Measurements from ENCODE around the gene CNTN5. TPM values are rescaled to one million over a fixed set of nuclear protein-coding genes. Genes with fewer than 3 reads are reported as not detected.

CNTN5 gene
- total RNA-seq, 4 donors from 2014 or later: 0.16 TPM; not detected in 3

DNA sequence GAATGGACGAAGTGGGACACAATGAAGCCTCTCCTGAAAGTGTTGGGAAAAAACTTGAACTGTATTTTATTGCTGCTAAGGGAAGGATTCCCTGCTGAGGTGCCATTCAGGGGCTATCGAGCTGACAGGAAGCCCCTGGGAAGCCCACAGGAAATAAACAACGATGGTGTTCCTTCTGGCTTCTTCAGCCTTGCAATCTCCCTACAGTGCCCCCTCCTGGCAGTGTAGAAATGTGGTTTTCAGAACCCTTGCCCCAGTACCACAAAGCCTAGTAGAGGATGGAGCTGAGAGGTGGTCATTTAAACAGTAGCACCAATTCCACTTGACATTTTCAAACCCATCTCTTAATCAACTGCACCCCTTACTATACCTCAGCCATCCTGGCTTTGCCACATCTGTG lies 989.6 kb downstream of the CNTN5 start:
- ATAC-seq: no peak
- Histone ChIP-seq H3K36me3 (no peaks in the 10 kb centered on the region), H3K27me3 (no peaks in the 10 kb centered on the region), H3K4me1 (no peaks in the 10 kb centered on the region), H3K9me3 (no peaks in the 10 kb centered on the region), H3K27ac (no peak overlapping the region), H3K4me3 (no peak overlapping the region)
- DNase-seq: no peak
- intact Hi-C loops (cut with DNase I; ENCODE audit: low total_unique reads) (no loop called here), in situ Hi-C loops (cut with MboI; ENCODE audit: low sequenced_read_pairs in 4 of 4) (no loop called here)
- TF ChIP-seq, protein P1, sequence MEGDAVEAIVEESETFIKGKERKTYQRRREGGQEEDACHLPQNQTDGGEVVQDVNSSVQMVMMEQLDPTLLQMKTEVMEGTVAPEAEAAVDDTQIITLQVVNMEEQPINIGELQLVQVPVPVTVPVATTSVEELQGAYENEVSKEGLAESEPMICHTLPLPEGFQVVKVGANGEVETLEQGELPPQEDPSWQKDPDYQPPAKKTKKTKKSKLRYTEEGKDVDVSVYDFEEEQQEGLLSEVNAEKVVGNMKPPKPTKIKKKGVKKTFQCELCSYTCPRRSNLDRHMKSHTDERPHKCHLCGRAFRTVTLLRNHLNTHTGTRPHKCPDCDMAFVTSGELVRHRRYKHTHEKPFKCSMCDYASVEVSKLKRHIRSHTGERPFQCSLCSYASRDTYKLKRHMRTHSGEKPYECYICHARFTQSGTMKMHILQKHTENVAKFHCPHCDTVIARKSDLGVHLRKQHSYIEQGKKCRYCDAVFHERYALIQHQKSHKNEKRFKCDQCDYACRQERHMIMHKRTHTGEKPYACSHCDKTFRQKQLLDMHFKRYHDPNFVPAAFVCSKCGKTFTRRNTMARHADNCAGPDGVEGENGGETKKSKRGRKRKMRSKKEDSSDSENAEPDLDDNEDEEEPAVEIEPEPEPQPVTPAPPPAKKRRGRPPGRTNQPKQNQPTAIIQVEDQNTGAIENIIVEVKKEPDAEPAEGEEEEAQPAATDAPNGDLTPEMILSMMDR (IDR thresholded peaks at IDR 0.05 in 4 of 5, conservative IDR thresholded peaks at IDR 0.05 in 1 of 5): no peak
- TF ChIP-seq POLR2A (IDR thresholded peaks at IDR 0.05): no peak

DNA sequence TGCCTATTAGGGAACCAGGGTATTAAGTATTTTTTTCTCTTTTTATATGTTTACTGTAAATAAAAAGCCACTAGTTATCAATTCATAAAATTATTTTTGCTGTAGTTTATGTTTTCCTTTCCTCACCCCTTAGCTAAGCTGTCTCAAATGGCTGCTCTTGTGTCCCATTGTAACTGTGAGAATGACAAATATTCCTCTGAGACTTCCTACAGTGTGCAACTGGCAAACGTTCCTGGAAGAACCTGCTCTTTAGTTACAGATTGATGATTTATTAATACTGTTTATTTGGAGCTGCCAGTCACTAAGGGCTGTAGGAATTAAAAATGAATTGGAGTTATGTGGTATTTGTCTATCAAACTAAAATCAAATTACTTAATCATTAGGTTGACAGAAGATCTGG lies 990.9 kb downstream of the CNTN5 start:
- no peak overlapping the region for H3K27ac ChIP-seq
- no peak overlapping the region for H3K4me3 ChIP-seq
- intact Hi-C loops (cut with DNase I; ENCODE audit: low total_unique reads): no loop called here
- no peak for DNase-seq
- TF ChIP-seq, protein P1 (IDR thresholded peaks at IDR 0.05 in 4 of 5, conservative IDR thresholded peaks at IDR 0.05 in 1 of 5): no peak
- TF ChIP-seq POLR2A (IDR thresholded peaks at IDR 0.05): no peak
- no peaks in the 10 kb centered on the region for H3K36me3 ChIP-seq
- no peaks in the 10 kb centered on the region for H3K27me3 ChIP-seq
- H3K9me3 ChIP-seq: no peaks in the 10 kb centered on the region
- in situ Hi-C loops (cut with MboI; ENCODE audit: low sequenced_read_pairs in 4 of 4): no loop called here
- H3K4me1 ChIP-seq: no peaks in the 10 kb centered on the region
- ATAC-seq: no peak

DNA sequence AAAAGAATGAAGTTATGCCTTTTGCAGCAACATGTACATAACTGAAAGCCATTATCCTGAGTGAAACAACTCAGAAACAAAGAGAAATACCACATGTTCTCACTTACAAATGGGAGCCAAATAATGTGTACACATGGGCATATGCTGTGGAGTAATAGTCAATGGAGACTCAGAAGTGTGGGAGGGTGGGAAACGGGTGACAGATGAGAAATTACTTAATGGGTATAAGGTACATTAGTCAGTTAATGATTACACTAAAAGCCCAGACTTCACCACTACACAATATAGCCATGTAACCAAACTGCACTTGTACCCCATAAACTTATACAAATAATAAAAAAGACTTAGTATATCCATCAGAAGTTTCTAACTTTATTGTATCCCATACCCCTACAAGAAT lies 992.3 kb downstream of the CNTN5 start:
- intact Hi-C loops (cut with DNase I; ENCODE audit: low total_unique reads): no loop called here

DNA sequence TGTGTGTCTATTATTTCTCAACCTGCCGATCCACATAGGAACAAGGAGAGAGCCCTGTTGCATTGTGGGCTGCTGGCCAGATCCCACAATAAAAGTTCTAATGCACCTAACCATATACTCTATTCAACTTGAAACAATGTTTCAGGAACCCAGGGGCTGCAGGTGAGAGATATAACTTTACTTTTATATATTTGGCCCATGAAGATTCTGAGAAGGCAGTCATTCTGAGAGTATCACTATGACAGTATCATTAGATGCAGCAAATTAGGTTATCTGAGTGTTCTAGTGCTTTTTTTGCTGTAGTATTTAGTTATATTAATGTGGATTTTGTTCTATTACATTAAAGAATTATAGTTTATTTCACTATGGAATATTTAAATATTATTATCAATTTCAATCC lies 1011.2 kb downstream of the CNTN5 start:
- in situ Hi-C loops (cut with MboI; ENCODE audit: low sequenced_read_pairs in 4 of 4) (no loop called here), intact Hi-C loops (cut with DNase I; ENCODE audit: low total_unique reads) (no loop called here)
- Histone ChIP-seq H3K27ac (no peak overlapping the region), H3K36me3 (no peaks in the 10 kb centered on the region), H3K4me3 (no peak overlapping the region), H3K27me3 (no peaks in the 10 kb centered on the region), H3K9me3 (no peaks in the 10 kb centered on the region), H3K4me1 (no peaks in the 10 kb centered on the region)
- TF ChIP-seq POLR2A (IDR thresholded peaks at IDR 0.05): no peak
- TF ChIP-seq, protein P1 (IDR thresholded peaks at IDR 0.05 in 4 of 5, conservative IDR thresholded peaks at IDR 0.05 in 1 of 5): no peak
- DNase-seq: no peak
- no peak for ATAC-seq

More for the DNA sequence above, 992.3 kb downstream of the CNTN5 start:
- Histone ChIP-seq H3K4me1 (no peaks in the 10 kb centered on the region), H3K27ac (no peak overlapping the region), H3K9me3 (no peaks in the 10 kb centered on the region), H3K4me3 (no peak overlapping the region), H3K36me3 (no peaks in the 10 kb centered on the region), H3K27me3 (no peaks in the 10 kb centered on the region)
- in situ Hi-C loops (cut with MboI; ENCODE audit: low sequenced_read_pairs in 4 of 4): no loop called here
- DNase-seq (no peak), ATAC-seq (no peak)
- TF ChIP-seq, protein P1 (IDR thresholded peaks at IDR 0.05 in 4 of 5, conservative IDR thresholded peaks at IDR 0.05 in 1 of 5): no peak
- no peak for TF ChIP-seq POLR2A (IDR thresholded peaks at IDR 0.05)

DNA sequence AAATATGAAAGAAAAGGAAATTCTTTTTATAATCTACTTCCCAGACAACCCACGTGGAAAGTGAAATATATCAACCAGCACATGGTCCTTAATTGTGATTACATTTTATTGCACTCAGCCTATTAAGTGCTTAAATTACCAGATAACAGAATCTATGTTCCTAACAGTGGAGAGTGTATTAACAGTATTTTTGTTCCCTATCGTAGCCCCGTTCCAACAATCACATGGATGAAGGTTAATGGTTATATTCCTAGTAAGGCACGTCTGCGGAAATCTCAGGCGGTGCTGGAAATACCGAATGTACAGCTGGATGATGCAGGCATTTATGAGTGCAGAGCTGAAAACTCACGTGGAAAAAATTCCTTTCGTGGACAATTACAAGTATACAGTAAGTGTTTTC lies 1040.3 kb downstream of the CNTN5 start:
- Histone ChIP-seq H3K4me3 (no peak overlapping the region), H3K27ac (no peak overlapping the region), H3K27me3 (no peaks in the 10 kb centered on the region), H3K4me1 (no peaks in the 10 kb centered on the region), H3K36me3 (no peaks in the 10 kb centered on the region), H3K9me3 (no peaks in the 10 kb centered on the region)
- no peak for DNase-seq
- TF ChIP-seq POLR2A (IDR thresholded peaks at IDR 0.05): no peak
- TF ChIP-seq, protein P1 (IDR thresholded peaks at IDR 0.05 in 4 of 5, conservative IDR thresholded peaks at IDR 0.05 in 1 of 5): no peak
- no peak for ATAC-seq
- in situ Hi-C loops (cut with MboI; ENCODE audit: low sequenced_read_pairs in 4 of 4) (no loop called here), intact Hi-C loops (cut with DNase I; ENCODE audit: low total_unique reads) (no loop called here)

Measured in gastrocnemius medialis (tissue), 4 donors.